ENCODE data around the gene BCR.

The BCR gene

GRCh38 chr22:23213022-23213555, 32.8 kb downstream of the BCR start:
- Histone ChIP-seq H3K27me3 (ENCODE audit: control insufficient read depth, low read length) (no peaks in the 10 kb centered on the region), H3K36me3 (ENCODE audit: control insufficient read depth, low read length) (peaks cover 29% of the 10 kb centered on the region), H3F3A (ENCODE audit: control insufficient read depth, insufficient read depth) (peaks cover 41% of the 10 kb centered on the region), H3K79me2 (ENCODE audit: control insufficient read depth, low read length) (peaks cover 94% of the 10 kb centered on the region), H3K4me2 (ENCODE audit: low read length) (peak overlapping the region; percentile 87), H3K4me3 (ENCODE audit: low read length) (peak overlapping the region; percentile 70), H3K9me2 (replicated peaks; ENCODE audit: control insufficient read depth, low read length) (no peaks in the 10 kb centered on the region), H4K20me1 (ENCODE audit: control insufficient read depth, insufficient read depth, low read depth, low read length) (no peaks in the 10 kb centered on the region), H3K27ac (ENCODE audit: low read depth, low read length) (peak overlapping the region; percentile 94), H3K9me3 (ENCODE audit: control insufficient read depth, insufficient read depth, low read length) (no peaks in the 10 kb centered on the region), H3K4me1 (ENCODE audit: control insufficient read depth, low read length) (peaks cover 100% of the 10 kb centered on the region)
- no peak for TF ChIP-seq EZH2phosphoT487 (IDR thresholded peaks at IDR 0.05; ENCODE audit: borderline replicate concordance, low read length)
- no peak for TF ChIP-seq CTCF (IDR thresholded peaks at IDR 0.05; ENCODE audit: low read depth, low read length, poor library complexity, severe bottlenecking)

GRCh38 chr22:23213581-23214334, 33.4 kb downstream of the BCR start:
- peaks cover 100% of the 10 kb centered on the region for H3K4me1 ChIP-seq (ENCODE audit: control insufficient read depth, low read length)
- H3K79me2 ChIP-seq (ENCODE audit: control insufficient read depth, low read length): peaks cover 100% of the 10 kb centered on the region
- peak overlapping the region; percentile 70 for H3K4me3 ChIP-seq (ENCODE audit: low read length)
- peaks cover 35% of the 10 kb centered on the region for H3F3A ChIP-seq (ENCODE audit: control insufficient read depth, insufficient read depth)
- H3K4me2 ChIP-seq (ENCODE audit: low read length): peak overlapping the region; percentile 87
- no peaks in the 10 kb centered on the region for H3K9me3 ChIP-seq (ENCODE audit: control insufficient read depth, insufficient read depth, low read length)
- peaks cover 32% of the 10 kb centered on the region for H3K36me3 ChIP-seq (ENCODE audit: control insufficient read depth, low read length)
- H3K27me3 ChIP-seq (ENCODE audit: control insufficient read depth, low read length): no peaks in the 10 kb centered on the region
- peak overlapping the region; percentile 94 for H3K27ac ChIP-seq (ENCODE audit: low read depth, low read length)
- no peaks in the 10 kb centered on the region for H4K20me1 ChIP-seq (ENCODE audit: control insufficient read depth, insufficient read depth, low read depth, low read length)
- H3K9me2 ChIP-seq (replicated peaks; ENCODE audit: control insufficient read depth, low read length): no peaks in the 10 kb centered on the region
- TF ChIP-seq CTCF (IDR thresholded peaks at IDR 0.05; ENCODE audit: low read depth, low read length, poor library complexity, severe bottlenecking): no peak
- TF ChIP-seq EZH2phosphoT487 (IDR thresholded peaks at IDR 0.05; ENCODE audit: borderline replicate concordance, low read length): no peak

- Histone ChIP-seq H3K9me2 (replicated peaks; ENCODE audit: control insufficient read depth, low read length) (no peaks in the 10 kb centered on the region), H3K36me3 (ENCODE audit: control insufficient read depth, low read length) (peaks cover 30% of the 10 kb centered on the region), H3K79me2 (ENCODE audit: control insufficient read depth, low read length) (peaks cover 100% of the 10 kb centered on the region), H3F3A (ENCODE audit: control insufficient read depth, insufficient read depth) (peaks cover 30% of the 10 kb centered on the region), H3K9me3 (ENCODE audit: control insufficient read depth, insufficient read depth, low read length) (no peaks in the 10 kb centered on the region), H3K4me2 (ENCODE audit: low read length) (peak overlapping the region; percentile 87), H3K4me3 (ENCODE audit: low read length) (no peak overlapping the region; the same call in 1 of the 2 replicates), H4K20me1 (ENCODE audit: control insufficient read depth, insufficient read depth, low read depth, low read length) (peaks cover 3% of the 10 kb centered on the region; the same call in 1 of the 2 replicates), H3K27me3 (ENCODE audit: control insufficient read depth, low read length) (no peaks in the 10 kb centered on the region), H3K27ac (ENCODE audit: low read depth, low read length) (peak overlapping the region; percentile 94), H3K4me1 (ENCODE audit: control insufficient read depth, low read length) (peaks cover 100% of the 10 kb centered on the region)
- no peak for TF ChIP-seq CTCF (IDR thresholded peaks at IDR 0.05; ENCODE audit: low read depth, low read length, poor library complexity, severe bottlenecking)
- TF ChIP-seq EZH2phosphoT487 (IDR thresholded peaks at IDR 0.05; ENCODE audit: borderline replicate concordance, low read length): no peak
Measured at GRCh38 chr22:23214398-23214797, 34.1 kb downstream of the BCR start.

Measured in DOHH2 (cell line).